NCI-H446 treated with DMSO at 0.1 percent for 48 hours (cell line): ENCODE measurements around the gene PRDX3.
"Not testable (repeated sequence)": the region's sequence is repeated elsewhere in the genome, so short reads cannot be mapped to it uniquely, and the experiment has no call there.

ENCODE experiments used
- DNase-seq: peaks from one replicate; lab custom pipeline; 2025; lab: John Stamatoyannopoulos, UW

Gene PRDX3

GRCh38 chr10:119206603-119207365 is 28.2 kb upstream of the PRDX3 start:
- DNase-seq: no peak

DNA sequence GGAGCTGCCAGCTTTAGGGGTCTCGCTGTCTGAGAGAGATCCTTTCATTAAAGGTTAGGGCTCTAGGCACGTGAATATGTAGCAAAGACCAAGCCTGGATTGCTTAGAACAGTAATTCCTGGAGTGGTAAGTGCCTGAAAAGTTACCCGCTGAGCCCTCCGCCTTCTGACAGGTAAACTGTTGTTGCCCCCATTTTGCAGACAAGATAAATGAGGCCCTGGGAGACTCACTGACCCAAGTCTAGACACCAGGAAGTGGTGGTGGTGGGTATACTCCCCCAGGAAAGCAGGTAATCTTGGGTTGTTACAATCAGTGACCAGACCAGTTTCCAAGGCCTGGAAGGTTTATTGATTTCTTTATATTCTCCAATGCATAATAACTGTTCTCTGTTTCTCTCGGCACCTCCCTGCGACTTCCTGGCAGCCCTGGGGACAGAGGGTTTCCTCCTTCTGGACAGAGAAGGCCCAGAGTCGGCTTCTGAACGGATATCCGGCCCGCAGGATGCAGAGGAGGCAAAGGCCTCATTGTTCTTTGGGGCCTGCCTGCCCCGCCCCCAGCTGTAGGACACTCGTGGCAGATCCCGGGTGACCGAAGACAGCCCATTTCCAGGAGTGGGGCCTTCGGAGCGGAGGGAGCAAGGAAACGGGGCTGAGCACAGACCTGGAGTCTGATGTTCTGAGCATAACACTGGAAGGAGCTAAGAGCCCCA is 27.4 kb upstream of the PRDX3 start:
- DNase-seq: no peak

DNA sequence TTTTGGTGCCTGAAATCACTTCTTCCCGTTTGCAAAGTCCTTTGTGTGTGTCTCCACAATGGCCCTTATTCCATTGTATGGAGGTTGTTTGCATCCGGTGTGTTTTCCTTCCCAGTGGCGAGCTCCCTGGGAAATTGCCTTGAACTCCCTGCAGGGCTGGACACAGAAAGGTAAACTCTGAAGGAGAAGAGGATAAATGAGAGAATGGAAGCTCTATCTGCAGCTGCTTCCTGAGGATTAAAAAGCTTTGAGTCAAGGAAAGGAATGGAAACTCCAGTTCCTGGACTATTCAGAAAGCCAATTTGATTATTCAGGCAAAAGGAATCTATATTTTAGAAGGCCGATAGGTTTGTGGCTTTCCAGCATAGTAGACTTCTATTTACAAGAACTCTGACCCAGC is 24.4 kb upstream of the PRDX3 start:
- no peak for DNase-seq

DNA sequence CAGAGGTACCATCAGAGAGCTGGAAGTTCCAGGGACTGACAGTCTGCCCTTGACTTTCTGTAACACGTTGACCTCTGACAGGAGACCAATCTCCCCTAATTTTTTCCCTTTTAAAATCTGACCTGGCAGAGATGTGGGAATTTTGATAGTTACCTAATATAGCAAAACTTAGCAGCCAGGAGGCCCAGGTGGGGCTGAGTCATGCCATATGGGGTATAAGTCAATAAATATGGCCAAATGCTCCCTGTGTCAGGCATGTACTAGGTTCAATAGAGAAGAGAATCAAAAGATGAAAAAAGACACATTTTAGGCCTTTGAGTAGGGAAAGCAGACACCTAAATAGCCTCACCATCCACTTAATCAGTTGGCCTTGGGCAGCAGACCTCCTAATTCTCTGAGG is 22.6 kb upstream of the PRDX3 start:
- no peak for DNase-seq

DNA sequence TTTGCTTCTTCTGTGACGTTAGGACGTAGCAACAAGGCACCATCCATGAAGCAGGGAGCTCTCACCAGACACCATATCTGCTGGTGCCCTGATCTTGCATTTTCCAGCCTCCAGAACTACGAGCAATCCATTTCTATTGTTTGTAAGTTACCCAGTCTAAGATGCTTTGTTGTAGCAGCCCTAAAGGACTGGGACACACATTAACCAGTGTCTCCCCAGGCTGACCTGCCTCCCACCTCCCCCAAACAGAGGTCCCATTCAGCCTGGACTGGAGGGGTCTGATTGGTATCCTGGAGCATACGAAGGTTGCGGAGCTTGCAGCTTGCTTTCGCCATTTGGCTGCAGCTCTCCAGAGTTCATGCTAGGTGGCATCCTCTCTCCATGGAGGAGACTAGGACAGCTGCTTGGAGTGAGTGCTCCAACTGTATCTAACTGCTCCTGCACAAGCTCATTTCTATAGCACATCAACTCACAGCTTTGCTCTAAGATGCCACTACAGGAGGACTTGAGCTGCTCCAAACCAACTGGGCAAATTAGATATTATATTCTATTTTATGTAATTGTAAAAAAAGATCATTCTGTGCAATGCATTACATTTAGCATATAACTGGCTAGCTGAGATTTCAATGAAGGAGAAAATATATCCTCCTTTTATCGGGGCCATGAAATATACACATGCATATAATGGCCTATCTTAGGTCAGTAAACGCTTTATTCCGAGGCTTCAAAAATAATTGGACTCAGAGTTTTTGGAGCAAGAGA is 20.8 kb upstream of the PRDX3 start:
- peak; percentile 50 for DNase-seq

DNA sequence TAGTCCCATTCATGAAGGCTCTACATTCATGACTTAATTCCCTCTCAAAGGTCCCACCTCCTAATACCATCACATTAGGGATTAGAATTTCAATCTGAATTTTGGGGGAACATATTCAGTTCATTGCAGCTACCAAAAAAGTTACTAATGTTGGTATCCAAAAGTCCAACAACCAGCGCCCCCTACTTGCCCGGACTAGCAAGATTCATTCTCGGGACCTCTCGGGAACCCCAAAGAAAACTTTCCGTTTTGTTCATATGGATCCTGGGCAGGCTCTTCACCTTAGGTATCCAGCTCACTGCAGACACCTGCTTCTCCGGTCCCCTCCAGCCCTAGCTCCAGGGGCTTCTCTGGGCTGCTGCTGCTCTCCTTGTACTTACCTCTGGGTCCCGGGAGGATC is 19.8 kb upstream of the PRDX3 start:
- DNase-seq: no peak

DNA sequence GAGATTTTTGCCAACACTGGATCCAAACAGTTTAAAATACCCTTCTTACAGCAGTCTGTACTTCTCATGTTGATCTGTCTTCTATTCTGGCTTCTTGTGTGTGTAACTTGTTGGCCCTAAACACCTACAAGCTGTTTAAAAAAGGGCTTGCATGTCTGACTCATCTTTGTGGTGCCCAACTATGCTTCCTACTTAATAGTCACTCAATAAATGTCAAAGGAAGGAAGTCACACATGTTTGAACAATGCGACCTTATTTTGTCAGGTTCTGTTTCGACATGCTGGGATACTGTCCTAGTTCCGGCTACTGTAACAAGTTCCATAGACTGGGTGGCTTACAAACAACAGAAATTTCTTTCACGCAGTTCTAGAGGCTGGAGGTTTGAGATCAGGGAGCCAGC is 19.3 kb upstream of the PRDX3 start:
- no peak for DNase-seq

- no peak for DNase-seq
Observed at GRCh38 chr10:119191881-119192280, 13.3 kb upstream of the PRDX3 start.

GRCh38 chr10:119190954-119191785 is 12.6 kb upstream of the PRDX3 start:
- no peak for DNase-seq

DNA sequence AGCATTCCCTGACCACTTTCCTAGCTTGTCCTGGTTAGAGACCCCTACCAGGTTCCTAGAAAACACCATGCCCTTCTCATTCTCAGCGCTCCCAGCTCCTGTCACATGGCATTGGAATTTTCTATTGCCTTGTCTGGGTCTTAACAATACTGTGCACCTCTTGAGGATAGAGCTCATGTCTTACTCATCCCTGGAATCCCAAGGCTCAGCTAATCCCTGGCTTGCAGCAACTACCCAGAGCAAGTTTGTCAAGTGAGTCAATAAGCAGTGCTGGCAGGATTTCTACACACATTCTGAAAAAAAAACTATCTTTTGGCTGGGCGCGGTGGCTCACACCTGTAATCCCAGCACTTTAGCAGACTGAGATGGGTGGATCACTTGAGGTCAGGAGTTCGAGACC is 11.7 kb upstream of the PRDX3 start:
- DNase-seq: no peak

DNA sequence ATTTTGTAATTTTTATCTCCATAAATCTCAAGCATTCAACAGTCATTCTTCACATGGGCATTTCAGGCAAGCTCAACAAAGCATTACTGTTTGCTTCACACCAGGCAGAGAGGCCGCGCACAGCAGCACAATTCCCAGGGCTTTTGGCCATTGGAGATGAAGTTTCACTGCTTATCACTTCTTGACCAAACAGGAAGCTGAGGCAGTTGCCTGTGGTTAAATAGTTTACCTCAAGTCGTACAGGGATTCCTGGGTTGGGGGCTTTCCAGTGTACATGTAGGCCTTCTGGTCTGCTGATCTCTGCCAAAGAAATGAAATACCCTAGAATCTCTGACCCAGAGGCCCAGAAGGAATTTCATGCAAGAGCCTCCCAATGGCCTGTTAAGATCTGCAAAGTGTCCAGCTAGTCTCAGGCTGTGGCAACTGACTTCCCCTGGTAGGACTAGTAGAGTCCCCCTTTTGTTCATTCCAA is 11.2 kb upstream of the PRDX3 start:
- no peak for DNase-seq

- no peak for DNase-seq
Observed at GRCh38 chr10:119183664-119184412, 5.2 kb upstream of the PRDX3 start.

DNA sequence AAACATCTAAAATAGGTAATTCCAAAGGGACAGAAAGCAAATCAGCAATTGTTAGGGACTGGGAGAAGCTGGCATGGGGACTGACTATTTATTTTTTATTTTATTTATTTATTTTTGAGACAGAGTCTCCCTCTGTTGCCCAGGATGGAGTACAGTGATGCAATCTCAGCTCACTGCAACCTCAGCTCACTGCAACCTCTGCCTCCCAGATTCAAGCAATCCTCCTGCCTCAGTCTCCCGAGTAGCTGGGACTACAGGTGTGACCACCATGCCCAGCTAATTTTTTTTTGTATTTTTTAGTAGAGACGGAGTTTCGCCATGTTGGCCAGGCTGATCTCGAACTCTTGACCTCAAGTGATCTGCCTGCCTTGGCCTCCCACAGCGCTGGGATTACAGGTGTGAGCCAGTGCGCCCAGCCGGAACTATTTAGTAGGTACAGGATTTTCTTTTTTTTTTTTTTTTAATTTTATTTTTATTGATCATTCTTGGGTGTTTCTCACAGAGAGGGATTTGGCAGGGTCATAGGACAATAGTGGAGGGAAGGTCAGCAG is 2.3 kb upstream of the PRDX3 start:
- DNase-seq: not testable (repeated sequence)

GRCh38 chr10:119177708-119178371 is 772 bp downstream of the PRDX3 start:
- DNase-seq: no peak

DNA sequence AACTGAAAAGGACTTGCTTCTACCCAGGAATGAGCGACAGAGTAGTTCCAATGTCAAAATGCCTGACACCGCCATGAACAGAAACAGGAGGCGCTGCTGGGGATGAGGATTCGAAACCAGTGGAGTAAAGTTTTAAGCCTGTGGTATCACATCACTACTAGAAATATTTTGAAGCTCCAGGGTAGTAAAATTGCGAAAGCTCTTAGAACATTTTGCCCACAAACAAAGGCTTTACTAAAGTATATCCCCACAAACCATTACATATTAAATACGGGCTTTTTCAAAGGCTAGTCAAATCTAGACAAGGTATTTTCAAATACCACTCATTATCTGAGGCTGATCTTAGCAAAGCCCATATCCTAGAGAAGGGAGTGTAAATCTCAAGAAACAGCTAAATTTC is 2.4 kb downstream of the PRDX3 start:
- DNase-seq: no peak

GRCh38 chr10:119174109-119174508 is 4.5 kb downstream of the PRDX3 start:
- no peak for DNase-seq

- no peak for DNase-seq
Observed at GRCh38 chr10:119167041-119167440, 11.6 kb downstream of the PRDX3 start.

DNA sequence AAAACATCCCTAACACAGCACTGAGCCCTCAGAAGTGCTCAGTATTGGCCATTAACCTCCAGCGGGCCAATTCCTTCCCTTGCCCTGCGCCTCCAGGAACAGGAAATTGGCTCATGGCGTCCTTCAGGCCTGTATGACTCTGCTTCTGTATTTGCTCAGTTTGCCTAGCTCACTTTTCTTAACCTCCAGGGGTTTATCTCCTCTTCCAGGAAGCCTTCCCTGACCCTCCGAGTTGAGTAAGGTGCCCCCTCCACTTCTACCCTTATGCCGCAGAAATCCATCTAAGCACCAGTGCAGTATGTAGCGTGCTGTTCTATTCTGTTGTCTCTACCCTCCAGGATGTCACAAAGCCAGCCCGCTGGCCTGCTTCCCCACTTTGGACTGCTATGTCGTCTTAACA is 12.0 kb downstream of the PRDX3 start:
- DNase-seq: no peak

GRCh38 chr10:119166118-119166500 is 12.5 kb downstream of the PRDX3 start:
- DNase-seq: no peak
